PC-3 (cell line): Measurements from ENCODE around the gene CREBBP. TPM values are rescaled to one million over a fixed set of nuclear protein-coding genes. Genes with fewer than 3 reads are reported as not detected.

Source experiments
- ATAC-seq: fragments of 200-7000 bp; cut with Tn5 transposase; 2 replicates; pipeline ENCODE4 v1.9.1; 2020; ENCODE audit warnings: mild to moderate bottlenecking, moderate library complexity
- BruUV-seq: library from RNA; stranded (reverse); fragments of 400-500 nt; replicated peaks from 2 replicates; lab custom pipeline; 2021; lab: Mats Ljungman, UMichigan
- CTCF ChIA-PET: fragments of 300-600 bp; sonication (Branson Sonifier 250); formaldehyde crosslinking; loops from one replicate; lab custom pipeline; 2022; ENCODE audit warnings: antibody characterized with exemption; lab: Charles Lee
- POLR2A ChIA-PET: fragments of 300-600 bp; sonication (Branson Sonifier 250); formaldehyde crosslinking; loops from one replicate; lab custom pipeline; 2022; ENCODE audit warnings: antibody characterized with exemption; ENCODE audit not compliant: unreplicated experiment; lab: Charles Lee
- DNase-seq: peaks from one replicate; pipeline ENCODE4 v3.0.0-alpha.2; 2015
- H2AFZ ChIP-seq: fragments of 300-600 bp; sonication (generic); 2 replicates; pipeline ENCODE4 v1.6.0; 2016; ENCODE audit warnings: antibody characterized with exemption, low read length
- H3F3A ChIP-seq: fragments of 300-600 bp; sonication (generic); one replicate; pipeline ENCODE4 v1.6.0; 2017; ENCODE audit warnings: antibody characterized with exemption, low read length, control low read depth, mild to moderate bottlenecking; ENCODE audit not compliant: unreplicated experiment
- H3K27ac ChIP-seq: fragments of 300-600 bp; sonication (generic); 2 replicates; pipeline ENCODE4 v1.5.1; 2016; ENCODE audit warnings: mild to moderate bottlenecking, low read length
- H3K27me3 ChIP-seq: fragments of 300-600 bp; sonication (generic); 2 replicates; pipeline ENCODE4 v1.6.1; 2016; ENCODE audit warnings: low read length, mixed read lengths
- H3K36me3 ChIP-seq: fragments of 300-600 bp; sonication (generic); 2 replicates; pipeline ENCODE4 v1.6.1; 2016; ENCODE audit warnings: low read depth, mixed run types, low read length, mixed read lengths
- H3K4me1 ChIP-seq: fragments of 300-600 bp; sonication (generic); 2 replicates; pipeline ENCODE4 v1.5.1; 2016; ENCODE audit warnings: low read length; ENCODE audit not compliant: insufficient read depth
- H3K4me2 ChIP-seq: fragments of 300-600 bp; sonication (generic); 2 replicates; pipeline ENCODE4 v1.6.0; 2016; ENCODE audit warnings: low read length
- H3K4me3 ChIP-seq: fragments of 300-600 bp; sonication (generic); 2 replicates; pipeline ENCODE4 v1.5.1; 2016; ENCODE audit warnings: mild to moderate bottlenecking, low read length, mixed read lengths
- H3K79me2 ChIP-seq: fragments of 300-600 bp; sonication (generic); 2 replicates; pipeline ENCODE4 v1.6.1; 2017; ENCODE audit warnings: low read length, mixed read lengths
- H3K9ac ChIP-seq: fragments of 300-600 bp; sonication (generic); 2 replicates; pipeline ENCODE4 v1.6.0; 2016; ENCODE audit warnings: mild to moderate bottlenecking, low read length
- H3K9me2 ChIP-seq: fragments of 300-600 bp; sonication (generic); replicated peaks from 2 replicates; pipeline ENCODE4 v1.6.1; 2016; ENCODE audit warnings: mixed run types, low read length, mixed read lengths
- H3K9me3 ChIP-seq: fragments of 300-600 bp; sonication (generic); 2 replicates; pipeline ENCODE4 v1.6.1; 2016; ENCODE audit warnings: low read length, mixed read lengths
- H4K20me1 ChIP-seq: fragments of 300-600 bp; sonication (generic); 2 replicates; pipeline ENCODE4 v1.6.1; 2016; ENCODE audit warnings: low read length, mixed read lengths
- CTCF ChIP-seq: fragments of 300-600 bp; sonication (generic); conservative IDR thresholded peaks from 2 replicates; pipeline ENCODE4 v1.5.1; 2017; ENCODE audit warnings: antibody characterized with exemption, low read depth, mild to moderate bottlenecking, low read length
- EZH2 ChIP-seq: fragments of 300-600 bp; sonication (generic); IDR thresholded peaks from one replicate; pipeline ENCODE4 v1.6.1; 2017; ENCODE audit warnings: antibody characterized with exemption, mild to moderate bottlenecking, low read length; ENCODE audit not compliant: unreplicated experiment
- EZH2phosphoT487 ChIP-seq: fragments of 300-600 bp; sonication (generic); IDR thresholded peaks from 2 replicates; pipeline ENCODE4 v1.6.1; 2018; ENCODE audit warnings: mild to moderate bottlenecking, antibody characterized with exemption, low read length, borderline replicate concordance
- intact Hi-C: fragments of 100-400 bp; cut with micrococcal nuclease; formaldehyde crosslinking; loops from 2 replicates; pipeline ENCODE4 v1.9.0; 2023
- total RNA-seq: library from RNA; depleted of rRNA; stranded (reverse); fragments of >200 nt; gene quantifications from 2 replicates; pipeline ENCODE4 v1.2.3, GENCODE V29; 2014

Gene CREBBP
- total RNA-seq, 1 experiment from 2014 or later, result 21.9 TPM

- no TSS peak for BruUV-seq
- peaks cover 6% of the 10 kb centered on the region; the same call in 1 of the 2 replicates for H3K4me1 ChIP-seq
- H3K9me2 ChIP-seq, result no peaks in the 10 kb centered on the region
- intact Hi-C loops, result no loop called here
- no peak overlapping the region for H3K4me3 ChIP-seq
- H3K4me2 ChIP-seq, result no peak overlapping the region
- no peak for DNase-seq
- H3K9ac ChIP-seq, result no peak overlapping the region
- H2AFZ ChIP-seq, result no peak overlapping the region
- H3F3A ChIP-seq, result no peaks in the 10 kb centered on the region
- TF ChIP-seq CTCF (no peak), EZH2phosphoT487 (no peak), EZH2 (no peak)
- peaks cover 32% of the 10 kb centered on the region; the same call in 1 of the 2 replicates for H4K20me1 ChIP-seq
- no peaks in the 10 kb centered on the region for H3K27me3 ChIP-seq
- ATAC-seq, result no peak
- H3K79me2 ChIP-seq, result peaks cover 99% of the 10 kb centered on the region
- no peaks in the 10 kb centered on the region for H3K36me3 ChIP-seq
- POLR2A ChIA-PET, result no interaction called here
- no peaks in the 10 kb centered on the region for H3K9me3 ChIP-seq
- CTCF ChIA-PET, result no interaction called here
- no peak overlapping the region for H3K27ac ChIP-seq
These were observed 21.7 kb downstream of the CREBBP start for GRCh38 chr16:3858801-3859200.

GRCh38 chr16:3857189-3858043 is 23.1 kb downstream of the CREBBP start:
- no peak for ATAC-seq
- CTCF ChIA-PET, result no interaction called here

More at GRCh38 chr16:3857189-3858043, 23.1 kb downstream of the CREBBP start:
- no peaks in the 10 kb centered on the region for H3K9me3 ChIP-seq
- POLR2A ChIA-PET, result no interaction called here
- no peaks in the 10 kb centered on the region for H3K36me3 ChIP-seq
- H2AFZ ChIP-seq, result no peak overlapping the region
- no peak overlapping the region for H3K27ac ChIP-seq
- H4K20me1 ChIP-seq, result peaks cover 28% of the 10 kb centered on the region; the same call in 1 of the 2 replicates
- peaks cover 99% of the 10 kb centered on the region for H3K79me2 ChIP-seq
- H3K9me2 ChIP-seq, result no peaks in the 10 kb centered on the region
- intact Hi-C loops, result no loop called here
- H3K4me2 ChIP-seq, result no peak overlapping the region
- no TSS peak for BruUV-seq
- H3K27me3 ChIP-seq, result no peaks in the 10 kb centered on the region
- DNase-seq, result no peak
- H3K9ac ChIP-seq, result no peak overlapping the region
- TF ChIP-seq EZH2, result no peak
- no peak for TF ChIP-seq EZH2phosphoT487
- TF ChIP-seq CTCF, result no peak
- H3F3A ChIP-seq, result no peaks in the 10 kb centered on the region
- no peak overlapping the region for H3K4me3 ChIP-seq
- H3K4me1 ChIP-seq, result peaks cover 6% of the 10 kb centered on the region; the same call in 1 of the 2 replicates
